K562 (cell line): Measurements from ENCODE around the gene PAX2.

Source experiments
- LCOR ChIP-seq: sonication (generic); formaldehyde crosslinking; IDR thresholded peaks from 2 replicates; pipeline ENCODE4 v1.8.0; 2022; ENCODE audit warnings: mild to moderate bottlenecking, missing genetic modification reagents
- NFYB ChIP-seq: IDR thresholded peaks from 2 replicates; pipeline ENCODE4 v1.6.1; 2011; ENCODE audit warnings: mild to moderate bottlenecking, moderate library complexity; ENCODE audit not compliant: insufficient read length; ENCODE audit errors: extremely low read depth

DNA sequence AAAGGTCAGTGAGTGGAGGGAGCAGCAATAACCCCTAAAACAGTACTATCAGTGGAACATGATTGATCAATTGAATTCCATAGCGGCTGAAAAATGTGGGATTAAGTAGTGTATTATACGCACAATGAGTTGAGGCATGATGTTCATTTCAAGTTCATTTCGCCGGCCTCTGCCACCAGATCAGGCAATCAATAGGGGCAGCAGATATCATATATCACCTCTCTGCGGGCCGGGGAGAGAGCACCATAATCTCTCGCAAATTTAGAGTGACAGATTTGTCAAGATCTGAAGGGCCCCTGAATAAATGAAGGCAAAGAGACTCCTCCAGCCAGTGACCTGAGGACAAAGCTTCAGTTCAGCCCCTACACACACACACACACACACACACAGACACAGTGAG lies 58.5 kb downstream of the PAX2 start:
- TF ChIP-seq NFYB (no peak), LCOR (no peak)
